Kidney capillary endothelial cell (primary cell): ENCODE data around the gene PRDM15.

ENCODE experiments used
- DNase-seq: peaks from one replicate; pipeline ENCODE4 v3.0.0-alpha.2; 2018; ENCODE audit warnings: low spot score

Gene PRDM15

GRCh38 chr21:41823906-41824305, 55.2 kb downstream of the PRDM15 start:
- no peak for DNase-seq

GRCh38 chr21:41823166-41823565, 56.0 kb downstream of the PRDM15 start:
- DNase-seq = no peak

GRCh38 chr21:41821756-41822431, 57.2 kb downstream of the PRDM15 start:
- no peak for DNase-seq

GRCh38 chr21:41821081-41821755, 57.9 kb downstream of the PRDM15 start:
- DNase-seq = no peak

GRCh38 chr21:41820384-41821080, 58.6 kb downstream of the PRDM15 start:
- DNase-seq = no peak

GRCh38 chr21:41819856-41820281, 59.3 kb downstream of the PRDM15 start:
- no peak for DNase-seq

- no peak for DNase-seq
Measured at GRCh38 chr21:41819236-41819855, 59.8 kb downstream of the PRDM15 start.

GRCh38 chr21:41817877-41818855, 61.0 kb downstream of the PRDM15 start:
- DNase-seq = no peak

GRCh38 chr21:41817228-41817627, 61.9 kb downstream of the PRDM15 start:
- DNase-seq = peak; percentile 43

- peak; percentile 43 for DNase-seq
Measured at GRCh38 chr21:41816583-41817165, 62.5 kb downstream of the PRDM15 start.

- DNase-seq = no peak
Measured at GRCh38 chr21:41815652-41816582, 63.2 kb downstream of the PRDM15 start.

GRCh38 chr21:41813226-41813625, 65.9 kb downstream of the PRDM15 start:
- no peak for DNase-seq

- DNase-seq = no peak
Measured at GRCh38 chr21:41812679-41813078, 66.5 kb downstream of the PRDM15 start.

- DNase-seq = no peak
Measured at GRCh38 chr21:41810597-41810932, 68.6 kb downstream of the PRDM15 start.

- DNase-seq = no peak
Measured at GRCh38 chr21:41809891-41810596, 69.1 kb downstream of the PRDM15 start.

GRCh38 chr21:41808846-41809245, 70.3 kb downstream of the PRDM15 start:
- DNase-seq = no peak

- DNase-seq = no peak
Measured at GRCh38 chr21:41808094-41808493, 71.0 kb downstream of the PRDM15 start.

- no peak for DNase-seq
Measured at GRCh38 chr21:41806773-41807172, 72.4 kb downstream of the PRDM15 start.

GRCh38 chr21:41805643-41806042, 73.5 kb downstream of the PRDM15 start:
- DNase-seq = no peak
